ENCODE data around the gene METTL15. TPM values are rescaled to one million over a fixed set of nuclear protein-coding genes. Genes with fewer than 3 reads are reported as not detected.

Gene METTL15
- total and polyA plus RNA-seq, 2 donors (not counting 1 experiment from before 2014, with no cell fraction given), result 3.9 to 19.7 TPM

DNA sequence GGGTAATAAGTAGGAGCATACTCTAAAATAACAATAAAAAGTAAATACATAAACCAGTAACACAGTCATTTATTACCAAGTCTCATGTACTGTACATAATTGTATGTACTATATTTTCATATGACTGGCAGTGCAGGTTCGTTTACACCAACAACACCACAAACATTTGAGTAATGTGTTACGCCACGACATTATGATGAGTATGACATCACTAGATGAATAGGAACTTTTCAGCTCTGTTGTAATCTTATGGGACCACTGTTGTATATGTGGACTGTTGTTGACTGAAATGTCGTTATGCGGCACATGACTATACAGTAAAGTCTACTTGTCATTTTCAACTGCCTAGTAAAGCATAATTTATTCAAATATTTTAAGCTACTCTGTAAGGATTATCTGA is 18.8 kb upstream of the METTL15 start:
- TF ChIP-seq, protein P1, sequence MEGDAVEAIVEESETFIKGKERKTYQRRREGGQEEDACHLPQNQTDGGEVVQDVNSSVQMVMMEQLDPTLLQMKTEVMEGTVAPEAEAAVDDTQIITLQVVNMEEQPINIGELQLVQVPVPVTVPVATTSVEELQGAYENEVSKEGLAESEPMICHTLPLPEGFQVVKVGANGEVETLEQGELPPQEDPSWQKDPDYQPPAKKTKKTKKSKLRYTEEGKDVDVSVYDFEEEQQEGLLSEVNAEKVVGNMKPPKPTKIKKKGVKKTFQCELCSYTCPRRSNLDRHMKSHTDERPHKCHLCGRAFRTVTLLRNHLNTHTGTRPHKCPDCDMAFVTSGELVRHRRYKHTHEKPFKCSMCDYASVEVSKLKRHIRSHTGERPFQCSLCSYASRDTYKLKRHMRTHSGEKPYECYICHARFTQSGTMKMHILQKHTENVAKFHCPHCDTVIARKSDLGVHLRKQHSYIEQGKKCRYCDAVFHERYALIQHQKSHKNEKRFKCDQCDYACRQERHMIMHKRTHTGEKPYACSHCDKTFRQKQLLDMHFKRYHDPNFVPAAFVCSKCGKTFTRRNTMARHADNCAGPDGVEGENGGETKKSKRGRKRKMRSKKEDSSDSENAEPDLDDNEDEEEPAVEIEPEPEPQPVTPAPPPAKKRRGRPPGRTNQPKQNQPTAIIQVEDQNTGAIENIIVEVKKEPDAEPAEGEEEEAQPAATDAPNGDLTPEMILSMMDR (IDR thresholded peaks at IDR 0.05), result no peak
- no peak for TF ChIP-seq EZH2 (IDR thresholded peaks at IDR 0.05; ENCODE audit: borderline replicate concordance, insufficient read depth, low read depth, low read length, poor library complexity, severe bottlenecking)
- H3K27ac Mint-ChIP-seq, result no peak overlapping the region
- Histone ChIP-seq H3K27me3 (replicated peaks in 1 of 4; ENCODE audit: control extremely low read depth in 1 of 4, control insufficient read depth in 3 of 4, insufficient read depth in 4 of 4, low read length in 3 of 4) (no peaks in the 10 kb centered on the region), H2AFZ (ENCODE audit: insufficient read depth, low read depth, low read length, poor library complexity, severe bottlenecking) (no peak overlapping the region), H3K79me2 (ENCODE audit: control insufficient read depth, insufficient read depth, low read length) (no peaks in the 10 kb centered on the region), H3K36me3 (replicated peaks in 1 of 2; ENCODE audit: control extremely low read depth in 1 of 2, control insufficient read depth in 1 of 2, extremely low read depth in 1 of 2, insufficient read depth in 2 of 2, low read length in 1 of 2) (peaks cover 0 to 1% of the 10 kb centered on the region in 2 experiments), H3K9me3 (ENCODE audit: control extremely low read depth in 1 of 3, control insufficient read depth in 2 of 3, insufficient read depth in 1 of 3, low read length in 2 of 3) (no peaks in the 10 kb centered on the region), H3K9ac (ENCODE audit: low read length) (no peak overlapping the region), H3K4me1 (ENCODE audit: control insufficient read depth in 2 of 2, insufficient read depth in 2 of 2, low read length in 2 of 2) (no peaks in the 10 kb centered on the region), H3K4me2 (replicated peaks; ENCODE audit: low read depth, low read length, poor library complexity, severe bottlenecking) (no peak overlapping the region), H4K20me1 (ENCODE audit: control insufficient read depth, insufficient read depth, low read length, poor library complexity, severe bottlenecking) (no peaks in the 10 kb centered on the region), H3K27ac (ENCODE audit: low read length in 2 of 2) (no peak overlapping the region), H3K4me3 (ENCODE audit: control extremely low read depth in 1 of 5, extremely low read depth in 1 of 5, insufficient read depth in 1 of 5, low read depth in 2 of 5, low read length in 4 of 5) (no peak overlapping the region)
- DNase-seq (no peak), ATAC-seq (ENCODE audit: low read depth) (no peak)
- CTCF ChIA-PET, result no interaction called here
- no peaks in the 10 kb centered on the region for H3K4me1 Mint-ChIP-seq
- intact Hi-C loops (cut with micrococcal nuclease), result no loop called here
- no peaks in the 10 kb centered on the region for H3K9me3 Mint-ChIP-seq (ENCODE audit: insufficient read depth)
- WGBS (ENCODE audit: insufficient coverage), result no CpG with 5 or more reads among the region's 5 CpGs
- H3K4me3 Mint-ChIP-seq, result no peak overlapping the region
- no peaks in the 10 kb centered on the region for H3K27me3 Mint-ChIP-seq
- POLR2A ChIA-PET, result no interaction called here

DNA sequence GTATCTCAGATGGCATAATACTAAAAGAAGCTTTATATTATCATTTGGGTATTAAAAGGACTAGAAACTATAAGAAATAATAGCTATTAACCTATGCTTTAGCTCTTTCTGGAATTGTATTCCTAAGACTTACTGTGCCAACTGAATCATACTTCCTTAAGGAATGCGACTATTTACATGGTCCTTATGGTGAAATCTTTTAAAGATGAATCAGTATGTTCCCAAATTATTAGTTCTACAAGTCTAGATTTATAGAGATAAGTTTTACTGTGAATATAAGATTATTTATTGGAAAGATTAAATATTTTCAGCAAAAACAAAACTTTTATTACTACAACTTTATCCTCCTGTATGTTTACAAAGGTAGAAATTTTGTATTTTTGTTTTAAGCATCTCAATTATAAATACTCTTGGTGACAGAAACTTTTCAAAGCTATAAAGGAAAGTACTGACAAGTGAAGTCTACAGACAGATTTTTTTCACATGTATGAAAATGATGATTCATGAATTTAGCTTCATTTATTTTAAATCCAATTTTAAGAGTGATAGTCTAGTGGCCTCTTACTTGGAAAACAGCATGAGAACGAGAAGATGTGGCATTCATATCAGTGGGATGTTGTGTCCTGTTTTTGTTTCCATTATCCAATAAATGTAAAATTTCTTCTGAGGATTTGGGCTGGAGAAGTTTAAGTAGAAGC is 18.0 kb upstream of the METTL15 start:
- no peaks in the 10 kb centered on the region for H3K4me1 ChIP-seq (ENCODE audit: control insufficient read depth in 2 of 2, insufficient read depth in 2 of 2, low read length in 2 of 2)
- ATAC-seq (ENCODE audit: low read depth) (no peak), DNase-seq (no peak)
- WGBS (ENCODE audit: insufficient coverage), result no CpG with 5 or more reads among the region's 2 CpGs
- H3K4me2 ChIP-seq (replicated peaks; ENCODE audit: low read depth, low read length, poor library complexity, severe bottlenecking), result no peak overlapping the region
- no peaks in the 10 kb centered on the region for H3K27me3 Mint-ChIP-seq
- ChIA-PET POLR2A (no interaction called here), CTCF (no interaction called here)
- TF ChIP-seq, protein P1 (IDR thresholded peaks at IDR 0.05), result no peak
- no peak for TF ChIP-seq EZH2 (IDR thresholded peaks at IDR 0.05; ENCODE audit: borderline replicate concordance, insufficient read depth, low read depth, low read length, poor library complexity, severe bottlenecking)
- no peak overlapping the region for H3K4me3 ChIP-seq (ENCODE audit: control extremely low read depth in 1 of 5, extremely low read depth in 1 of 5, insufficient read depth in 1 of 5, low read depth in 2 of 5, low read length in 4 of 5)
- H3K36me3 ChIP-seq (replicated peaks in 1 of 2; ENCODE audit: control extremely low read depth in 1 of 2, control insufficient read depth in 1 of 2, extremely low read depth in 1 of 2, insufficient read depth in 2 of 2, low read length in 1 of 2), result peaks cover 0 to 1% of the 10 kb centered on the region in 2 experiments
- H3K27me3 ChIP-seq (replicated peaks in 1 of 4; ENCODE audit: control extremely low read depth in 1 of 4, control insufficient read depth in 3 of 4, insufficient read depth in 4 of 4, low read length in 3 of 4), result no peaks in the 10 kb centered on the region
- H3K79me2 ChIP-seq (ENCODE audit: control insufficient read depth, insufficient read depth, low read length), result no peaks in the 10 kb centered on the region
- no peak overlapping the region for H3K27ac Mint-ChIP-seq
- no peaks in the 10 kb centered on the region for H4K20me1 ChIP-seq (ENCODE audit: control insufficient read depth, insufficient read depth, low read length, poor library complexity, severe bottlenecking)
- H3K27ac ChIP-seq (ENCODE audit: low read length in 2 of 2), result no peak overlapping the region
- intact Hi-C loops (cut with micrococcal nuclease), result no loop called here
- H3K4me3 Mint-ChIP-seq, result no peak overlapping the region
- no peaks in the 10 kb centered on the region for H3K4me1 Mint-ChIP-seq
- no peaks in the 10 kb centered on the region for H3K9me3 ChIP-seq (ENCODE audit: control extremely low read depth in 1 of 3, control insufficient read depth in 2 of 3, insufficient read depth in 1 of 3, low read length in 2 of 3)
- H3K9ac ChIP-seq (ENCODE audit: low read length), result no peak overlapping the region
- no peak overlapping the region for H2AFZ ChIP-seq (ENCODE audit: insufficient read depth, low read depth, low read length, poor library complexity, severe bottlenecking)
- H3K9me3 Mint-ChIP-seq (ENCODE audit: insufficient read depth), result no peaks in the 10 kb centered on the region
